Prostate gland (tissue), 2 donors: Measurements from ENCODE around the gene NCBP2L. TPM values are rescaled to one million over a fixed set of nuclear protein-coding genes. Genes with fewer than 3 reads are reported as not detected.
A peak's percentile ranks its signal among the peaks of the same experiment; 100 is the strongest.

ENCODE experiments used
- DNase-seq: peaks from one replicate; pipeline ENCODE4 v3.0.0-alpha.2; 2019; ENCODE audit warnings: low spot score
- H3K27ac ChIP-seq, 2 donors: fragments of 200-600 bp; sonication (generic); 2 replicates each; pipeline ENCODE4 v1.5.1; 2017 to 2019
- H3K27me3 ChIP-seq: fragments of 200-600 bp; sonication (generic); replicated peaks from 2 replicates; pipeline ENCODE4 v1.5.1; 2019; ENCODE audit not compliant: insufficient read depth
- H3K36me3 ChIP-seq, 2 donors: fragments of 200-600 bp; sonication (generic); 1 replicate in 1 of 2; 2 replicates in 1 of 2; pipeline versions ENCODE4 v1.5.1 to v1.8.1; 2017 to 2019
- H3K4me1 ChIP-seq: fragments of 200-600 bp; sonication (generic); replicated peaks from 2 replicates; pipeline ENCODE4 v1.5.1; 2019
- H3K4me3 ChIP-seq, 2 donors: fragments of 200-600 bp; sonication (generic); 2 replicates each; pipeline ENCODE4 v1.5.1; 2017 to 2019
- H3K9me3 ChIP-seq: fragments of 200-600 bp; sonication (generic); 2 replicates; pipeline ENCODE4 v1.5.1; 2017
- POLR2A ChIP-seq: fragments of 450-650 bp; IDR thresholded peaks from one replicate; pipeline ENCODE4 v1.6.1; 2016; ENCODE audit warnings: antibody characterized with exemption, mild to moderate bottlenecking
- POLR2AphosphoS5 ChIP-seq: sonication (generic); formaldehyde crosslinking; IDR thresholded peaks from one replicate; pipeline ENCODE4 v1.6.1; 2017; ENCODE audit warnings: antibody characterized with exemption
- WGBS: methylation state at CpG from one replicate; pipeline ENCODE4 v1.1.5; 2018; 5-methylcytosine and 5-hydroxymethylcytosine counted together
- intact Hi-C: fragments of 100-400 bp; cut with DNase I; formaldehyde crosslinking; loops from one replicate; pipeline ENCODE4 v1.14.2; 2022
- total RNA-seq, 2 donors: library from RNA; depleted of rRNA; stranded (reverse); fragments of >200 nt; gene quantifications; one replicate each; pipeline ENCODE4 v1.1.0, GENCODE V29; 2016
- TF ChIP-seq, protein P1 (sequence below), 4 experiments: fragments of 200-600 bp in 2 of 4; fragments of 450-650 bp in 2 of 4; sonication (generic) in 2 of 4; IDR thresholded peaks; 1 replicate in 3 of 4; 2 replicates in 1 of 4; pipeline ENCODE4 v1.5.1; 2016 to 2019; ENCODE audit warnings: antibody characterized with exemption in 4 of 4, mild to moderate bottlenecking in 2 of 4, moderate library complexity in 2 of 4

NCBP2L gene
- total RNA-seq, 2 donors from 2014 or later, result 1.2 TPM; not detected in 1

DNA sequence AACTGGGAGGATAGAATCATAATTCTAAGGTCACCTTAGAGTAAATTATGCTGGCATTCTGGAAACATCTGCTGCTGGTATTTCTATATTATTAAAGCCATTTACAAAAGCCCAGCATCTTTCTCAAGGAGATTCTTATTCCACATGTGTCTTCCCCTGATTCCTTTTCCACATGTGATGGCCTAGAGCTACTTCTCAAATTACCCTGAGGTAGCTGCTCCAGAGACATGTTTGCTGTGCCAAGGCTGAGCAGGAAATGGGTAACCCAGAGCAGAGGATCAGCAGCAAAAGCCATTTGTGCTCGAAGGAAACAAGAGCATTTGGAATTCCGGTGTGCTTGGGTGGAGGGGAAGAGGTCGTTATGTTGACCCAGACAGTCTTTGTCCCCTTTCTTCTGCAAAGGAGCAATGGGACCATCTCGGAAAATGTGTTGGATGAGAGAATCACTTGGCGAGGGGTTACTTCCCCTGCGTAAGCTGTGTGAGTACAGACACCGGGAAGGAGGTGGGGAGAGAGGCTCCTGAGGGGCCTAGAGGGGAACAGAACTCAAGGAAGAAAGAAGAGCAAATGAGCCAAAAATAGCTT is 26.6 kb upstream of the NCBP2L start:
- Histone ChIP-seq H3K4me1 (no peaks in the 10 kb centered on the region), H3K4me3 (no peak overlapping the region), H3K36me3 (no peaks in the 10 kb centered on the region), H3K27ac (peak overlapping the region; percentile 18 to 56), H3K9me3 (no peaks in the 10 kb centered on the region), H3K27me3 (no peaks in the 10 kb centered on the region)
- WGBS, result 75% methylated on average over 7 of the region's 7 CpGs
- DNase-seq, result no peak
- intact Hi-C loops, result no loop called here
- TF ChIP-seq POLR2A (no peak), POLR2AphosphoS5 (no peak)
- TF ChIP-seq, protein P1, sequence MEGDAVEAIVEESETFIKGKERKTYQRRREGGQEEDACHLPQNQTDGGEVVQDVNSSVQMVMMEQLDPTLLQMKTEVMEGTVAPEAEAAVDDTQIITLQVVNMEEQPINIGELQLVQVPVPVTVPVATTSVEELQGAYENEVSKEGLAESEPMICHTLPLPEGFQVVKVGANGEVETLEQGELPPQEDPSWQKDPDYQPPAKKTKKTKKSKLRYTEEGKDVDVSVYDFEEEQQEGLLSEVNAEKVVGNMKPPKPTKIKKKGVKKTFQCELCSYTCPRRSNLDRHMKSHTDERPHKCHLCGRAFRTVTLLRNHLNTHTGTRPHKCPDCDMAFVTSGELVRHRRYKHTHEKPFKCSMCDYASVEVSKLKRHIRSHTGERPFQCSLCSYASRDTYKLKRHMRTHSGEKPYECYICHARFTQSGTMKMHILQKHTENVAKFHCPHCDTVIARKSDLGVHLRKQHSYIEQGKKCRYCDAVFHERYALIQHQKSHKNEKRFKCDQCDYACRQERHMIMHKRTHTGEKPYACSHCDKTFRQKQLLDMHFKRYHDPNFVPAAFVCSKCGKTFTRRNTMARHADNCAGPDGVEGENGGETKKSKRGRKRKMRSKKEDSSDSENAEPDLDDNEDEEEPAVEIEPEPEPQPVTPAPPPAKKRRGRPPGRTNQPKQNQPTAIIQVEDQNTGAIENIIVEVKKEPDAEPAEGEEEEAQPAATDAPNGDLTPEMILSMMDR (IDR thresholded peaks at IDR 0.05), result no peak

DNA sequence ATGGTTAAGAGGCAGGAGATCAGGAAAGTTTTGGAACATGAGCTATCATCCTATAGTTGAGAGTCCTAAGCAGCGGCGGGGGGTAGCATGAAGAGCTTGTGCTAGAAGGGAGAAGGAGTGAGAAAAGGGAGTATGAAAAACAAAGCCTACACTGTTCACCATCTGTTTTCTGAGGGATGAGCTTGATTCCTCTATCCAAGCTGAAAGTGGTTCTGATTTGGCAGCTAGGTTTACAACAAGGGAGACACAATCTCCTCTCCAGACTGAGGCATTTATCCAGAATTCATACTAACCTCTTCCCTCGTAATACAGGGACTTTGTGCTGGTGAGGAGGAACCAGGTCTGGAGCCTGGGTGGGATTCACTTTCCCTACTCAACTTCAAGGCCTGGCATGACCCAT is 25.5 kb upstream of the NCBP2L start:
- WGBS, result 80% methylated on average over 3 of the region's 3 CpGs
- no peaks in the 10 kb centered on the region for H3K36me3 ChIP-seq
- TF ChIP-seq POLR2A (no peak), POLR2AphosphoS5 (no peak)
- TF ChIP-seq, protein P1 (IDR thresholded peaks at IDR 0.05), result no peak
- no peak for DNase-seq
- intact Hi-C loops, result no loop called here
- no peaks in the 10 kb centered on the region for H3K9me3 ChIP-seq
- H3K27ac ChIP-seq, result peak overlapping the region in 1 of 2 donors; percentile 56
- H3K4me1 ChIP-seq, result no peaks in the 10 kb centered on the region
- H3K27me3 ChIP-seq, result no peaks in the 10 kb centered on the region
- H3K4me3 ChIP-seq, result no peak overlapping the region

DNA sequence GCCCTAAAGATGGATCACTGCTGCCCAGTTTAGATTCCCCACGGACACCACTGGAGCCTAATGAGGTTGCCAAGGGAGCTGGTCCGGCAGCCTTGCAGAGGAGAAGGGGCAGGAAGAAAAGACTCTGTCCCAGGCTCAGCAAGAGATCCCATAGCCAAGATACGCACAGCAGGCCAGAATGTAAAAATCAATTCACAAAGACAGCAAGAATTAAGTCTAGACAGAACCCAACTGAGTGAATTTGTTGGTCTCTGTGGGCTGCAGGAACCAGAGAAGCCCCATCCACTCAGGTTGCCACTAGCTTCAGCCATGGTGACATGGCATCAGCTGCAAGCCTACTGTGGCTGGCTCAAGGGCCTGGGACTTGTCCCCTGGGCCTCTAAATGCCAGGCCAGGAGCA is 24.8 kb upstream of the NCBP2L start:
- Histone ChIP-seq H3K4me3 (no peak overlapping the region), H3K9me3 (no peaks in the 10 kb centered on the region), H3K36me3 (no peaks in the 10 kb centered on the region), H3K27me3 (no peaks in the 10 kb centered on the region), H3K4me1 (no peaks in the 10 kb centered on the region), H3K27ac (peak overlapping the region in 1 of 2 donors; percentile 56)
- 90% methylated on average over 3 of the region's 3 CpGs for WGBS
- TF ChIP-seq POLR2AphosphoS5 (no peak), POLR2A (no peak)
- TF ChIP-seq, protein P1 (IDR thresholded peaks at IDR 0.05), result no peak
- intact Hi-C loops, result no loop called here
- DNase-seq, result no peak

DNA sequence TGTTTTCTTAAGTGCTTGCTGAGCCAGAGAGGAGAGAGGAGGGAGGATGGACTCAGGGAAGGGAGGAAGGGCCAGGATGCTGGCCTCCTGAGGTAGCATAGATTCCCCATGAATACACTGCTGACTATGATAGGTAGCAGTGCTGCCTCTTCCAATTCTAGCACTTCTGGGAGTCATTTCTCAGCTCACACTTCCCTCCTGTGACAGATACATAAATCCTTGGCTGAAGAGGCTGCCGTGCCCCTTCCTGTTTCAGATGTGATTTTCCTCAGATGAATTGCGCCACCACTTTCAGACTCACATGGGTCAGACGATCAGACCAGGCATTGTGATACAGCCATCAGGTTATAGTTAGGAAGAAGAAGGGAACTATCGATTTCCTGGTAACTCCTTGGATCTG is 24.3 kb upstream of the NCBP2L start:
- TF ChIP-seq, protein P1 (IDR thresholded peaks at IDR 0.05), result no peak
- no peak for DNase-seq
- Histone ChIP-seq H3K27me3 (no peaks in the 10 kb centered on the region), H3K4me3 (no peak overlapping the region), H3K27ac (peak overlapping the region in 1 of 2 donors; percentile 56), H3K9me3 (no peaks in the 10 kb centered on the region), H3K36me3 (no peaks in the 10 kb centered on the region), H3K4me1 (no peaks in the 10 kb centered on the region)
- 68% methylated on average over 4 of the region's 4 CpGs for WGBS
- intact Hi-C loops, result no loop called here

DNA sequence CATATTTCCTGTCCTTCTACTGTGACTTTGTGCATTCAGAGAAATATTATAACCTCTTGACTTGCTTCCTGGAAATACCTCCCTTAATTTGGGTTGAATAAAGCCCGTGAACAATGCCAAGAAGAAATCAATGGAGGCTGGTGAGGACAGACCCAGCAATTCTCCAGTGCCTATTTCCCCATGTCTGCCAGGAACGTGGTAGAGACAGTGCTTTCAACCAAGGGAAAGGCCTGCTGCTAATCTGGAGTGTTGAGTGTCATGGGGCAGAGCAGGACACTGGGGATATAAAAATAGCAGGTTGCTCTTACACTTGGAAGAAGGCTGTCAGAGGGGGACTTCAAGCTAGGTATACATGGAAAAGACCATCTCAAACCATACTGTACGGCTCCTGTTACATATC is 21.8 kb upstream of the NCBP2L start:
- no peaks in the 10 kb centered on the region for H3K27me3 ChIP-seq
- H3K36me3 ChIP-seq, result no peaks in the 10 kb centered on the region
- no peak overlapping the region for H3K27ac ChIP-seq
- no peak overlapping the region for H3K4me3 ChIP-seq
- H3K9me3 ChIP-seq, result no peaks in the 10 kb centered on the region
- H3K4me1 ChIP-seq, result no peaks in the 10 kb centered on the region
- DNase-seq, result no peak
- WGBS, result 80% methylated on average over 3 of the region's 3 CpGs
- TF ChIP-seq, protein P1 (IDR thresholded peaks at IDR 0.05), result no peak
- TF ChIP-seq POLR2AphosphoS5 (no peak), POLR2A (no peak)
- intact Hi-C loops, result no loop called here
